HAP-1 (cell line): ENCODE measurements around the gene FOXL2NB.

Experiments
- DNase-seq, 2 experiments: peaks; one replicate each; pipeline ENCODE4 v3.0.0-alpha.2; 2016 to 2020; ENCODE audit warnings: low spot score in 2 of 2
- H3K27me3 ChIP-seq: fragments of 250-450 bp; sonication (Bioruptor Pico); 2 replicates; pipeline ENCODE4 v1.5.1; 2020; ENCODE audit warnings: low read depth, mild to moderate bottlenecking, moderate library complexity
- H3K36me3 ChIP-seq: fragments of 250-450 bp; sonication (Bioruptor Pico); replicated peaks from 2 replicates; pipeline ENCODE4 v1.5.1; 2020; ENCODE audit warnings: mild to moderate bottlenecking
- H3K4me1 ChIP-seq: fragments of 250-450 bp; sonication (Bioruptor Pico); 2 replicates; pipeline ENCODE4 v1.5.1; 2020; ENCODE audit warnings: mild to moderate bottlenecking
- H3K4me3 ChIP-seq: fragments of 250-450 bp; sonication (Bioruptor Pico); 2 replicates; pipeline ENCODE4 v1.5.1; 2020; ENCODE audit warnings: mild to moderate bottlenecking, moderate library complexity
- H3K9me3 ChIP-seq: fragments of 250-450 bp; sonication (Bioruptor Pico); 2 replicates; pipeline ENCODE4 v1.5.1; 2020; ENCODE audit warnings: mild to moderate bottlenecking, moderate library complexity
- in situ Hi-C: fragments of 300-500 bp; cut with MboI; formaldehyde crosslinking; loops from 3 replicates; pipeline ENCODE4 v1.14.3; 2020; ENCODE audit warnings: low sequenced_read_pairs, inconsistent platforms, mixed read lengths

FOXL2NB gene

DNA sequence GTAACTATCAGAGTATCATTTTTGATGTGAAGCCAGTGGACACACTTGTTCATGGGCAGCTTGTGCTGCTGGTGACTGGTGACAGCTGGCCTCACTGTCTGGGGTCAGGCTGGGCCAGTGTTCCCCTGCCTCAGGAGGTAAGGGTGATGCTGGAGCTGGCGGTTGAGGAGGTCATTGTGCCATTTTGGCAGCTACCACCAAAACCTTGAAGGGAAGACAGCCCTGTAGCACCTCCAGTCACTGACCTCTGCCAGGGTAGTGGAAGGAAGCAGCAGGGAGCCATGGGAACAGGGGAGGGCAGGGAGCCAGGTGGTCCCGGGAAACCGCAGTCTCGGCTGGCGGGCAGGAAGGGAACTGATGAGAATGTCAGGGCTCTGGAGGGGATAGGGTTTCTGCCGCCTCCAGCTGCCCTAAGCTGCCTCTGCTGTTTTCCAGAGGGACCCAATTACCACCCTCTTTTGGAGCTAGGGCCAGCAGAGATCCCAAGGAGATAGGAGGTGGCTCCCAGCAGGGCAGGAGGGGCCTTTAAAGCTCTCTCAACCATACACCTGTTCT lies 24.8 kb downstream of the FOXL2NB start:
- Histone ChIP-seq H3K4me1 (no peaks in the 10 kb centered on the region), H3K4me3 (no peak overlapping the region), H3K27me3 (no peaks in the 10 kb centered on the region), H3K9me3 (no peaks in the 10 kb centered on the region), H3K36me3 (no peaks in the 10 kb centered on the region)
- in situ Hi-C loops = no loop called here
- no peak for DNase-seq

DNA sequence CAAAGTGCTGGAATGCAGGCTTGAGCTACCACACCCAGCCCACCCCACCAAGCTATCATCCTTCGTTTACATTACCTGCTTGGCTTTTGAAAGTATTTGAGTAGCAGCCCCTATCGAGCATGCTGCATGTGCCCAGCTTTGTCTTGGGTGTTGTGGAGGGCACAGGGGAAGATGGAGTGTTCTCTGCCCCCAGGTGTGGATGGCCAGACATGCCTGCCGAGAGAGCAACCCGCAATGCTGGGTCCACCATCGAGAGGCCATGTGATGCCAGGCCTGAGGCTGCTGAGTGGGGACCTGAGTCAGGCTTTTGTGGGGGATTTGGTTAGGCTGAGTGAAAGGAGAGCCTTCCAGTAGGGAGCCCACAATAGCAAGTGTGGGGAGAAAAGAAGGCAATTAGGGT lies 25.9 kb downstream of the FOXL2NB start:
- H3K27me3 ChIP-seq = no peaks in the 10 kb centered on the region
- no peak for DNase-seq
- no peaks in the 10 kb centered on the region for H3K4me1 ChIP-seq
- H3K36me3 ChIP-seq = no peaks in the 10 kb centered on the region
- no peak overlapping the region for H3K4me3 ChIP-seq
- in situ Hi-C loops = no loop called here
- H3K9me3 ChIP-seq = no peaks in the 10 kb centered on the region

DNA sequence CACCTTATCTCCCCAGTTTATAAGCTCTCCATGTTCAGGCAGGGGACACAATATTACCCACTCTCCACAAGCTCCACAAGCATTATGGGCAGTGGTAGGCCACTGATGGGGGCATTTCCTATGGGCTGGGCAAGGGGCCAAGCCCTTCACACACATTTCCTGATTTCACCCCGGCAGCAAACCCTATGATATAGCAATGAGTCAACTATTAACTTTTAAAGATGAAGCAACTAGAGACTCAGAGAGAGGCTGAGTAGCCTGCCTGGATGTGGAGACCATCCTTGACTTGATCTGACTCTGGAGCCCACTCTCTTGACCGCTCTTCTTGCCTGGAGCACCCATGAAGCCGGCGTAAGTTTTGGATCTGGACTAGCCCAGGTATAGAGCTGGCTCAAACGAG lies 27.4 kb downstream of the FOXL2NB start:
- Histone ChIP-seq H3K9me3 (no peaks in the 10 kb centered on the region), H3K4me3 (no peak overlapping the region), H3K4me1 (no peaks in the 10 kb centered on the region), H3K36me3 (no peaks in the 10 kb centered on the region), H3K27me3 (no peaks in the 10 kb centered on the region)
- no peak for DNase-seq
- in situ Hi-C loops = no loop called here

DNA sequence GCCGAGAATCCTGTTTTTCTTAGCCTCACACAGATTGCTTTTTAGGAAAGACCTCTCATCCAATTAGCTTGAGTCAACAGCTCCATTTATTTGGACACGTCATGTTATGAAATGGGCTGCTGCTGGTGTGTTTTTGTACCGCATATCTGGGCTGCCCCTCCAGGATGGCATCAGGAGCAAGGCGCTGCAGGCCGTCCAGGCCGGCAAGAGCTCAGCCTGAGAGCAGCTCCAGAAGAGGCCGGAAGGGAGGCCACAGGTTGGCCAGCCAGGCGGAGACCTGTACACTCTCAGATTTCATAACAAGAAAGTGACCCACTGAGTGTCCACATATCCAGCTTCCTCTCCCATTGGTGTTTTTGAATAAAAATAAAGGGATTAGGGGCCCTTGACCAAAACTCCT lies 28.3 kb downstream of the FOXL2NB start:
- H3K27me3 ChIP-seq = no peaks in the 10 kb centered on the region
- DNase-seq = no peak
- in situ Hi-C loops = no loop called here

GRCh38 chr3:138976047-138976446 lies 29.0 kb downstream of the FOXL2NB start:
- no peaks in the 10 kb centered on the region for H3K9me3 ChIP-seq
- H3K36me3 ChIP-seq = no peaks in the 10 kb centered on the region
- H3K4me1 ChIP-seq = no peaks in the 10 kb centered on the region
- H3K4me3 ChIP-seq = no peak overlapping the region
- no peak for DNase-seq
- H3K27me3 ChIP-seq = no peaks in the 10 kb centered on the region
- in situ Hi-C loops = no loop called here

More for the DNA sequence above, 28.3 kb downstream of the FOXL2NB start:
- Histone ChIP-seq H3K4me3 (no peak overlapping the region), H3K4me1 (no peaks in the 10 kb centered on the region), H3K9me3 (no peaks in the 10 kb centered on the region), H3K36me3 (no peaks in the 10 kb centered on the region)

DNA sequence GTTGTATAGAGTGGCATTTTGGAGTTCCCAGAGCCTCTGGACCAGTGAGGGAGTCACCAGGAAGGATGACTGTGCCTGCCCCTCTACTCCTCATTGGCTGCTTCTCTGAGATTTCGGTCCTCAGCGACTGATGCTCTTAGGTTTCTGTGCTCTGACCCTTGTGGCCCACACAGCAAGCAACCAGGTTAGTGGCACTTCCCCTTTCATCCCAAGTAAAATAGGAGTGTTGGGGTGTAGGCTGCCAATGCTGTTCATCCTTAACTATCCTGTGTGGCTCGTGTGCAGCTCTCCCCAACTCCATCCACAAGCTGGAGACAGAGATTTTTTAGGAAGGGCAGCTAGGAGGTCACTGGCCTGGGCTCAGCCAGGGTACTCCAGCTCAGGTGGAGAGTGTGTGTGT lies 37.8 kb downstream of the FOXL2NB start:
- in situ Hi-C loops = no loop called here
- DNase-seq = no peak
- Histone ChIP-seq H3K36me3 (no peaks in the 10 kb centered on the region), H3K27me3 (no peaks in the 10 kb centered on the region), H3K4me3 (no peak overlapping the region), H3K9me3 (no peaks in the 10 kb centered on the region), H3K4me1 (no peaks in the 10 kb centered on the region)

- in situ Hi-C loops = no loop called here
- Histone ChIP-seq H3K36me3 (no peaks in the 10 kb centered on the region), H3K4me3 (no peak overlapping the region), H3K9me3 (no peaks in the 10 kb centered on the region), H3K4me1 (no peaks in the 10 kb centered on the region), H3K27me3 (no peaks in the 10 kb centered on the region)
- no peak for DNase-seq
These were observed 38.9 kb downstream of the FOXL2NB start for GRCh38 chr3:138985932-138986331.

DNA sequence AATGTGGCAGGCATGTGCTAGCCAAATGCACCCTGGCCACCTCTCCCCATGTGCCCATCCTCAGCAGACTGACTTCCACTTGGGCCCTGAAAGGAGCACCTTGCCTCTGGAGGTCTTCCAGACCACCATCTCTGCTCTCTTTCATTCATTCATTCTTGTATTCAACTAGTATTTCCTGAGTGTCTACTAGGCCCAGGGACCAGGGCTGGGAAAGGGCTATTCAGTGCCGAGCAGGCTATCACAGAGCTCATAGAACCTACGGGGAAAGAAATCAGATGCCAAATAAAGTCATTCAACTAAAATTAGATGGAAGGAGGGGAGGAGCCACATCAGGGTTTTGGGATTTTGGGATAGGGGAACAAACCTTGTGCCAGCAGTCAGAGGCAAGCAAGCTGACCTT lies 40.2 kb downstream of the FOXL2NB start:
- H3K4me3 ChIP-seq = no peak overlapping the region
- no peaks in the 10 kb centered on the region for H3K9me3 ChIP-seq
- no peak for DNase-seq
- in situ Hi-C loops = no loop called here
- no peaks in the 10 kb centered on the region for H3K4me1 ChIP-seq
- H3K36me3 ChIP-seq = no peaks in the 10 kb centered on the region
- H3K27me3 ChIP-seq = no peaks in the 10 kb centered on the region; the same call in 1 of the 2 replicates

- no peaks in the 10 kb centered on the region for H3K36me3 ChIP-seq
- H3K27me3 ChIP-seq = peaks cover 3% of the 10 kb centered on the region; the same call in 1 of the 2 replicates
- in situ Hi-C loops = no loop called here
- H3K9me3 ChIP-seq = no peaks in the 10 kb centered on the region
- H3K4me3 ChIP-seq = no peak overlapping the region
- no peaks in the 10 kb centered on the region for H3K4me1 ChIP-seq
- no peak for DNase-seq
These were observed 48.7 kb downstream of the FOXL2NB start for GRCh38 chr3:138995706-138996105.
